Measurements from ENCODE around the gene MID2.
"Not testable (repeated sequence)": the region's sequence is repeated elsewhere in the genome, so short reads cannot be mapped to it uniquely, and the experiment has no call there.

Gene MID2

GRCh38 chrX:107842715-107843400 lies 17.2 kb downstream of the MID2 start:
- DNase-seq (ENCODE audit: low spot score) = no peak

- no peak for DNase-seq (ENCODE audit: low spot score)
Measured at GRCh38 chrX:107845625-107846024, 20.0 kb downstream of the MID2 start.

- DNase-seq (ENCODE audit: low spot score) = no peak
Measured at GRCh38 chrX:107848591-107848990, 22.9 kb downstream of the MID2 start.

- DNase-seq (ENCODE audit: low spot score) = no peak
Measured at GRCh38 chrX:107849747-107850421, 24.2 kb downstream of the MID2 start.

- no peak for DNase-seq (ENCODE audit: low spot score)
Measured at GRCh38 chrX:107850422-107850765, 24.7 kb downstream of the MID2 start.

- no peak for DNase-seq (ENCODE audit: low spot score)
Measured at GRCh38 chrX:107851215-107851614, 25.5 kb downstream of the MID2 start.

GRCh38 chrX:107851665-107852064 lies 26.0 kb downstream of the MID2 start:
- DNase-seq (ENCODE audit: low spot score) = not testable (repeated sequence)

GRCh38 chrX:107856289-107856688 lies 30.6 kb downstream of the MID2 start:
- no peak for DNase-seq (ENCODE audit: low spot score)

GRCh38 chrX:107857041-107857440 lies 31.4 kb downstream of the MID2 start:
- not testable (repeated sequence) for DNase-seq (ENCODE audit: low spot score)

- DNase-seq (ENCODE audit: low spot score) = no peak
Measured at GRCh38 chrX:107857837-107858236, 32.2 kb downstream of the MID2 start.

GRCh38 chrX:107861056-107861455 lies 35.4 kb downstream of the MID2 start:
- no peak for DNase-seq (ENCODE audit: low spot score)

GRCh38 chrX:107871136-107871535 lies 45.5 kb downstream of the MID2 start:
- DNase-seq (ENCODE audit: low spot score) = no peak

GRCh38 chrX:107878106-107878505 lies 52.4 kb downstream of the MID2 start:
- no peak for DNase-seq (ENCODE audit: low spot score)

- no peak for DNase-seq (ENCODE audit: low spot score)
Measured at GRCh38 chrX:107880054-107880610, 54.5 kb downstream of the MID2 start.

- DNase-seq (ENCODE audit: low spot score) = no peak
Measured at GRCh38 chrX:107894038-107894437, 68.4 kb downstream of the MID2 start.

- no peak for DNase-seq (ENCODE audit: low spot score)
Measured at GRCh38 chrX:107902721-107903120, 77.1 kb downstream of the MID2 start.

- no peak for DNase-seq (ENCODE audit: low spot score)
Measured at GRCh38 chrX:107905366-107905765, 79.7 kb downstream of the MID2 start.

- DNase-seq (ENCODE audit: low spot score) = no peak
Measured at GRCh38 chrX:107924136-107924746, 98.6 kb downstream of the MID2 start.

GRCh38 chrX:107934262-107934661 lies 108.6 kb downstream of the MID2 start:
- no peak for DNase-seq (ENCODE audit: low spot score)

GRCh38 chrX:107935200-107935599 lies 109.5 kb downstream of the MID2 start:
- DNase-seq (ENCODE audit: low spot score) = peak; percentile 10

- DNase-seq (ENCODE audit: low spot score) = peak; percentile 35
Measured at GRCh38 chrX:107935664-107936433, 110.2 kb downstream of the MID2 start.

GRCh38 chrX:107936434-107936730 lies 110.7 kb downstream of the MID2 start:
- no peak for DNase-seq (ENCODE audit: low spot score)

- DNase-seq (ENCODE audit: low spot score) = no peak
Measured at GRCh38 chrX:107940095-107940494, 114.4 kb downstream of the MID2 start.

Measured in putamen (tissue), 1 donor.